ENCODE measurements around the gene ARHGEF6.

DNA sequence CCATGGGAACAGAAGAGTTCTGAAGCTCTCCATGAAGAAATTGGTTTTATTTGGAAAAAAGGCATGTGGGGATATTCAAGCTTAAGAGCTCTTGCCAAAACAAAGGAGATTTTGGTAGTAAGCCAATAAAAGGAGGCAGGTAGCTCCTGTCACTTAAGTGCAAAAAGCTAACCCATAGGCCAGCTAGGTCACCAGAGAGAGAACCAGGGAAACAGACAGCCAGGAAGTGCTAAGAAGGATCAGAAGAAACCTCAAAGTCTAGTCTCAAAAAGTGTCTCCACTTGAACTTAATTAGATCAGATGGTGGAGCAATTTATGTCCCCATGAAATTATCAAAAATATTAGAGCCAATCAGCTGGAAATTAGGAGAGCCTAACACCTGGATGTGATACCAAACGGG is 83.6 kb downstream of the ARHGEF6 start:
- TF ChIP-seq, protein P1, sequence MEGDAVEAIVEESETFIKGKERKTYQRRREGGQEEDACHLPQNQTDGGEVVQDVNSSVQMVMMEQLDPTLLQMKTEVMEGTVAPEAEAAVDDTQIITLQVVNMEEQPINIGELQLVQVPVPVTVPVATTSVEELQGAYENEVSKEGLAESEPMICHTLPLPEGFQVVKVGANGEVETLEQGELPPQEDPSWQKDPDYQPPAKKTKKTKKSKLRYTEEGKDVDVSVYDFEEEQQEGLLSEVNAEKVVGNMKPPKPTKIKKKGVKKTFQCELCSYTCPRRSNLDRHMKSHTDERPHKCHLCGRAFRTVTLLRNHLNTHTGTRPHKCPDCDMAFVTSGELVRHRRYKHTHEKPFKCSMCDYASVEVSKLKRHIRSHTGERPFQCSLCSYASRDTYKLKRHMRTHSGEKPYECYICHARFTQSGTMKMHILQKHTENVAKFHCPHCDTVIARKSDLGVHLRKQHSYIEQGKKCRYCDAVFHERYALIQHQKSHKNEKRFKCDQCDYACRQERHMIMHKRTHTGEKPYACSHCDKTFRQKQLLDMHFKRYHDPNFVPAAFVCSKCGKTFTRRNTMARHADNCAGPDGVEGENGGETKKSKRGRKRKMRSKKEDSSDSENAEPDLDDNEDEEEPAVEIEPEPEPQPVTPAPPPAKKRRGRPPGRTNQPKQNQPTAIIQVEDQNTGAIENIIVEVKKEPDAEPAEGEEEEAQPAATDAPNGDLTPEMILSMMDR (IDR thresholded peaks at IDR 0.05), result no peak
- TF ChIP-seq POLR2A (IDR thresholded peaks at IDR 0.05) (no peak), POLR2AphosphoS5 (IDR thresholded peaks at IDR 0.05; ENCODE audit: insufficient read depth in 1 of 2, low read depth in 1 of 2) (no peak)

Data from vagina (tissue), 2 donors.